22Rv1 (cell line): ENCODE results near the gene EFHD2.

Source experiments
- H3K27ac ChIP-seq: fragments of 450-650 bp; 2 replicates; pipeline ENCODE4 v1.5.1; 2017
- ZFX ChIP-seq: fragments of 450-650 bp; IDR thresholded peaks from 2 replicates; pipeline ENCODE4 v1.6.1; 2017; ENCODE audit warnings: antibody characterized with exemption, borderline replicate concordance
- TF ChIP-seq, protein P1 (sequence below): fragments of 450-650 bp; IDR thresholded peaks from 2 replicates; pipeline ENCODE4 v1.5.1; 2017; ENCODE audit warnings: mild to moderate bottlenecking

Gene EFHD2

DNA sequence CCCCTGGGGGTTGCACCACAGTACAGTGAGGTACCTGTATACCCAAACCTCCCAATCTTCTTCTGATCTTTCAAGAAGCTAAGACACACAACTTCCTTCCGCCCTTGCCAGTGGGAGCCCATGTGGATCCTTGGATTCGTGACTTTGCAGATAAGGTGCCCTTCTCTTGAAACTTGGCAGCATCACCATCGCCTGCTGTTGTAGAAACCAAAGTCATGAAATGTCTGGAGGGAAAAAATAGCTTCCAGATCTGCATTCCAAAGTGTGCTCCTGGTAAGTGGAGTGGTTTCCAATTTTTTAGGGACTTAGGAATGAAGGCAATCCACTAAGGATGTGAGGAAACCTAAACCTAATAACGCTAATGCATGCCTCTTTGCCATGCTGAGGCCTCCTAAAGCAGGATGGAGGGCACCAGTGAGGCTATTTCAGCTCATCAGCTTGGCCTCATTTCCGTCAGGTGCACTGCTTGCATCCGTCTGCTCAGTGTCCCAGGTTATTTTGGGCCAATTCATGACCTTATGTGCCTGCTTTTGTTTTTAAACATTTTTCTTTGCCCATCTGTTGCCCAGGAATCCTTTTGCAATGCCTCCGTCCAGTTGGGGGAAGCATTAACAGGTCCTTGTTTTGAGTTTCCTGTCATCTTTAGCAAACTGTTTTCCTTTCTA lies 8.2 kb upstream of the EFHD2 start:
- no peak overlapping the region for H3K27ac ChIP-seq
- TF ChIP-seq, protein P1, sequence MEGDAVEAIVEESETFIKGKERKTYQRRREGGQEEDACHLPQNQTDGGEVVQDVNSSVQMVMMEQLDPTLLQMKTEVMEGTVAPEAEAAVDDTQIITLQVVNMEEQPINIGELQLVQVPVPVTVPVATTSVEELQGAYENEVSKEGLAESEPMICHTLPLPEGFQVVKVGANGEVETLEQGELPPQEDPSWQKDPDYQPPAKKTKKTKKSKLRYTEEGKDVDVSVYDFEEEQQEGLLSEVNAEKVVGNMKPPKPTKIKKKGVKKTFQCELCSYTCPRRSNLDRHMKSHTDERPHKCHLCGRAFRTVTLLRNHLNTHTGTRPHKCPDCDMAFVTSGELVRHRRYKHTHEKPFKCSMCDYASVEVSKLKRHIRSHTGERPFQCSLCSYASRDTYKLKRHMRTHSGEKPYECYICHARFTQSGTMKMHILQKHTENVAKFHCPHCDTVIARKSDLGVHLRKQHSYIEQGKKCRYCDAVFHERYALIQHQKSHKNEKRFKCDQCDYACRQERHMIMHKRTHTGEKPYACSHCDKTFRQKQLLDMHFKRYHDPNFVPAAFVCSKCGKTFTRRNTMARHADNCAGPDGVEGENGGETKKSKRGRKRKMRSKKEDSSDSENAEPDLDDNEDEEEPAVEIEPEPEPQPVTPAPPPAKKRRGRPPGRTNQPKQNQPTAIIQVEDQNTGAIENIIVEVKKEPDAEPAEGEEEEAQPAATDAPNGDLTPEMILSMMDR = no peak
- no peak for TF ChIP-seq ZFX

GRCh38 chr1:15402809-15403450 lies 6.8 kb upstream of the EFHD2 start:
- H3K27ac ChIP-seq = no peak overlapping the region
- TF ChIP-seq ZFX = no peak
- TF ChIP-seq, protein P1 = no peak

- H3K27ac ChIP-seq = no peak overlapping the region
- TF ChIP-seq ZFX = no peak
- TF ChIP-seq, protein P1 = no peak
Measured at GRCh38 chr1:15403962-15404580, 5.6 kb upstream of the EFHD2 start.

DNA sequence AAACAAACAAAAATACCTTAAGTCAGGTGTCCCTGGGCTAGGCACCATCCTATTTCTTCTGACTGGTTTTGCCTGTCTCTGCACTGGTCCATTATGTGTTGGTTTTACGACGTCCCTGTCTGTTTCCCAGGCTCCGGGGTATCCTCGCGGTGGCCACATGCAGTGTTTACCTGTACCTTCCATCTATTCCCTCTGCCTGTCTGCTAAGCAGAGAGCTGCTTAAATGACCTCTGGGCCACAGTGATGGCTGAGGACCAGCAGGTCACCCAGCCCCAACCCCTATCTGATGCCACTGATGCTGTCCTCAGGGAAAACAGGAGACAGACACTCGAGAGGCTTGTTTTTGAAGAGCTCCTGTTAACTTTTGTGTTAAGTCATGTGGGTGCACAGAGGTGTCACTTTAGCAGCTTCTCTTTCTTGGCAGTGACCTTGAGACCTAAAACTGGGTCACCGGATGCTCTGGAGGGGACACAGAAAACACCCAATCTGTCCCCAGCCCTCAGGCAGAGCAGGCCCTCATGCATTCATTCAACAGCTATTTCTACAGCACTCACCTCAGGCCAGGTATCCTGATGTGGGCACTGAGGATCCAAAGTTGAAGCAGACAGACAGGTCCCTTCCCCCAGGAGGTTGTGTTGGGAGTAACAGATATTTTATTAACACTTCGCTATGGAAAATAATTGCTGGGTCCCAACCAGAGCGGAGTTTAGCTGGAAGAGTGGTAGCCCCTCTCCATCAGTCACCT lies 4.4 kb upstream of the EFHD2 start:
- no peak overlapping the region for H3K27ac ChIP-seq
- no peak for TF ChIP-seq ZFX
- TF ChIP-seq, protein P1 = no peak

- TF ChIP-seq ZFX = no peak
- TF ChIP-seq, protein P1 = no peak
- no peak overlapping the region for H3K27ac ChIP-seq
Measured at GRCh38 chr1:15406614-15407559, 2.8 kb upstream of the EFHD2 start.

- H3K27ac ChIP-seq = no peak overlapping the region
- TF ChIP-seq ZFX = no peak
- TF ChIP-seq, protein P1 = no peak
Measured at GRCh38 chr1:15407580-15407979, 2.1 kb upstream of the EFHD2 start.
